Adrenal gland (tissue), 5 donors: ENCODE measurements around the gene PNPO.

Experiments used
- CTCF ChIP-seq, 6 experiments: fragments of 450-650 bp in 4 of 6; fragments of 200-600 bp in 2 of 6; sonication (generic) in 1 of 6; IDR thresholded peaks; 1 replicate in 5 of 6; 2 replicates in 1 of 6; pipeline versions ENCODE4 v1.5.1 to v1.8.0; 2016 to 2021; ENCODE audit warnings: antibody characterized with exemption in 6 of 6, mild to moderate bottlenecking in 2 of 6, moderate library complexity in 1 of 6
- POLR2A ChIP-seq, 2 donors: fragments of 450-650 bp; IDR thresholded peaks; one replicate each; pipeline ENCODE4 v1.6.1; 2017; ENCODE audit warnings: antibody characterized with exemption in 2 of 2, mild to moderate bottlenecking in 2 of 2, moderate library complexity in 1 of 2
- donor health status: DM: no; HTN: no; CAD: no.

DNA sequence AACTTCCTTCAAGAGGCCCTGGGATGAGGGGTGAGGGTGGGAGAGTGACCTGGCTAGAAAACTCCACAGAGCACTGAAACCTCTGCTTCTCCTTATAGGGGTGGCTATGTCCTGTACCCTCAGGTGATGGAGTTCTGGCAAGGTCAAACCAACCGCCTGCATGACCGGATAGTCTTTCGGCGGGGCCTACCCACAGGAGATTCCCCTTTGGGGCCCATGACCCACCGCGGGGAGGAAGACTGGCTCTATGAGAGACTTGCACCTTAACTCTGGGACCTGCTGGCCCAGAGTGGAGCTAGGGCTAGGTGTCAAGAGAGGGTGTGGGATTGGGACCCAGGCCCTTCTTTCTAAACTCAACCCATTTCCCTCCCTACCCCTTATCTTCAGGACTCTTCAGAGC lies 5.1 kb downstream of the PNPO start:
- TF ChIP-seq CTCF (IDR thresholded peaks at IDR 0.05) (no peak), POLR2A (IDR thresholded peaks at IDR 0.05) (no peak)
